G401 (cell line): ENCODE data around the gene LRCH3. TPM values are rescaled to one million over a fixed set of nuclear protein-coding genes. Genes with fewer than 3 reads are reported as not detected.

ENCODE experiments used
- DNase-seq: peaks from one replicate; pipeline ENCODE4 v3.0.0-alpha.2; 2015; ENCODE audit warnings: low spot score
- in situ Hi-C: cut with HindIII; loops from 2 replicates; pipeline ENCODE4 v1.10.0; 2016; ENCODE audit warnings: low sequenced_read_pairs, mixed read lengths
- total RNA-seq: library from RNA; depleted of rRNA; stranded (reverse); fragments of >200 nt; shearing (Covaris generic); gene quantifications from 2 replicates; pipeline ENCODE4 v1.2.3, GENCODE V29; 2014

The LRCH3 gene
- total RNA-seq, 1 experiment from 2014 or later: 27.0 TPM

DNA sequence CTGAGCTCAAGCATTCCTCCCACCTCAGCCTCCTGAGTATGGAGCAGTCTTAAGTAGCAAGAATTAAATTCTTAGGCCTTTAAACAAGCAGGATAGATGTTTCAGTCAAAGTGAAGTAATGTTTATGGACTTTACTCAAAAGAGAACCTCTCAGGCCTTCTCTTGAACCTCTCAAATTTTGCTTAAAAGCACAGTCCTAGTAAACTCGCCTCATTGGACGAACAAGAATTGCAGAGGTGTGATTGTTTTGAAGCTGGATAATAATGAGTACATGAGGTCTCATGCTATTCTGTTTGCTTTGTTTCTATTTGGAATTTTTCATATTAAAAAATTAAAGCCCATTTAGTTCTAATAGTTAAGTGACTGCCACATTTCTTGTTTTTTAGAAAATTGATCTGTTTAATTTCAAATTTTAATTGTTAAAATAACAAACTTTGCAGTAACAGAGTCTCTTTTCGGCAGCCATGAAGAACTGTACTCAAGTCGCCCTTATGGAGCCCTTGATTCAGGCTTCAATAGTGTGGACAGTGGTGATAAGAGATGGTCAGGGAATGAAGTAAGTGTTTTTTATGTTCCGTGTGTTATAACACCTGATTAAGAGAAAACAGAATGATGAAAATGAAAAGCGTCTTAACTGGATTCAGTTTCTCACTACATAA is 39.4 kb downstream of the LRCH3 start:
- DNase-seq: no peak
- in situ Hi-C loops: no loop called here

- no peak for DNase-seq
- in situ Hi-C loops: no loop called here
Observed at GRCh38 chr3:197830967-197831313, 39.9 kb downstream of the LRCH3 start.

- in situ Hi-C loops: no loop called here
- DNase-seq: no peak
Observed at GRCh38 chr3:197833930-197834715, 43.1 kb downstream of the LRCH3 start.

GRCh38 chr3:197835509-197835908 is 44.5 kb downstream of the LRCH3 start:
- in situ Hi-C loops: no loop called here

GRCh38 chr3:197836244-197836643 is 45.2 kb downstream of the LRCH3 start:
- in situ Hi-C loops: no loop called here
- no peak for DNase-seq

More at GRCh38 chr3:197835509-197835908, 44.5 kb downstream of the LRCH3 start:
- no peak for DNase-seq

DNA sequence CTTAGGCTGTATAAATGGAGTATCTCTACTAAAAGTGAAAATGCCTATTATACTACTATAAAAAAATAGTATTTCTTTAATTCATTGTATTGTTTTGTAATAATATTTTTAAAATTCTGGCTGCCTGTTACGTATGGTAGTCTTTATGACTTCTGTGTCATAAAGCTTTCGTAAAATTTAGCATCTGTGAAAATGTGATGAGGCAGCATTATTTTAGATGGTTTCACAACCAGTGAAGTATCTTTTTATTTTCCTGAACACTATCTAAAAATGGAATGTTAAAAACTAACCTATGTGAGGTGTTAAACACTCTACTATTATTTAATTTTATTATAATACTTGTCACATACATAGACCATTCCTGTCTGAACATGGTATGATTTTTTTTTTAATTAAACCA is 46.2 kb downstream of the LRCH3 start:
- in situ Hi-C loops: no loop called here
- DNase-seq: no peak

GRCh38 chr3:197841789-197842188 is 50.7 kb downstream of the LRCH3 start:
- in situ Hi-C loops: no loop called here
- no peak for DNase-seq

DNA sequence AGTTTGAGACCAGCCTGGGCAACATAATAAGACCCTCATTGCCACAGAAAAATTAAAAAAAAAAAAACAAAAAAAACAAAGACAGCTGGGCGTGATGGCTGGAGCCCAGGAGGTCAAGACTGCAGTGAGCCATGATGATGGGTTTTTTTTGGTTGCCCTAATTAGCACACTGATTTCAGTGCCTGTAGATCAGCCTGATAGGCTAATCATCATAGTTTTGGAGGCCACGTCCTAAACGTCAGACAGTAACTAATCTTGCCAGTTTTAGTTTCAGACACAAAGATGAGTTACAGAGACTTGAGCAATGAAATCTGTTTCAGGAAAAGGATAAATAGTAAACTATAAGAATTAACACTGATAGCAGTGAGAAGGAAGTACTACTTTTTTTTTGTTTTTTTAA is 55.4 kb downstream of the LRCH3 start:
- peak; percentile 77 for DNase-seq
- in situ Hi-C loops: no loop called here

DNA sequence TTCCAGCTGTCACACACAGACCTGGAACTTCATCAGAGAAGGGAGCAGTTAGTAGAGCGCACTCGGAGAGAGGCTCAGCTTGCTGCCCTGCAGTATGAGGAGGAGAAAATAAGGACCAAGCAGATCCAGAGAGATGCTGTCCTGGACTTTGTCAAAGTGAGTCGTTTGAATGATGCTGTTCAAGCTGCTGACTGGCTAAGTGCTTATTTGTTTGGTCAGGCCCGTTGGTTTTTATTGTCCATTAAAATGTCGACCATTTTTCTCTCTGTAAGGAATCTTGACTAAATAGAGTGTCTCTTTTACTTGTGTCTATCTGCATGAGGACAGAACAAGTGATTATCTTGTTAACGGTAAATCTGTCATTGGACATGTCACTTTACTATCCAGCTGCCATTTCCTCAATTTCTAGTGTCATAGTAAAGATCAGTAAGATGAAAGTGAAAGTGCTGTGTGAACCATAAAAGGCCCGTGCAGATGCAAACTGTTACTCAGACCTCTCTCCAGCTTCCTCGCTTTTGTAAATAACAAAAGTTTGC is 56.9 kb downstream of the LRCH3 start:
- no peak for DNase-seq
- in situ Hi-C loops: no loop called here

- in situ Hi-C loops: no loop called here
- peak; percentile 91 for DNase-seq
Observed at GRCh38 chr3:197854596-197855343, 63.7 kb downstream of the LRCH3 start.

- no peak for DNase-seq
- in situ Hi-C loops: no loop called here
Observed at GRCh38 chr3:197855571-197855970, 64.5 kb downstream of the LRCH3 start.

- no peak for DNase-seq
- in situ Hi-C loops: no loop called here
Observed at GRCh38 chr3:197856199-197856816, 65.3 kb downstream of the LRCH3 start.

DNA sequence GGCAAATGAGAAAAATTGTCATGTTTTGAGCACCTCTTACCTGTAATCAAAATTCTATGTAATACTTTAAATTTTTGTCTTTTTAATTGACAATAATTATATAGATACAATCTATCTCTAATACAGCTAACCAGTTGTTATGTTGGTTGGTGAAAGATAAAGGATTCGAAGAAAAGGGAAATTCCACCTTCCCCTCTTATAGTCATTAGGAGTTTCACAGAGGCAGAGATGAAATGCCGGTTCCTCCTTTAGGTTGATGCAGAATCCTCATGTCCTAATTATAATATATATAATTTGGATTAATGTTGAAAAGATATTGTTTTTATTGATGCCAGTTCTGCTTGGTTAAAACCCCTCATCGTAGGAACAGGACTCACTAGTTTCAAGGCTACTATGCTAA is 67.1 kb downstream of the LRCH3 start:
- in situ Hi-C loops: no loop called here

GRCh38 chr3:197858598-197858997 is 67.5 kb downstream of the LRCH3 start:
- in situ Hi-C loops: no loop called here
- DNase-seq: peak; percentile 41

More for the DNA sequence above, 67.1 kb downstream of the LRCH3 start:
- DNase-seq: no peak

- no peak for DNase-seq
- in situ Hi-C loops: no loop called here
Observed at GRCh38 chr3:197866035-197866434, 75.0 kb downstream of the LRCH3 start.

- no peak for DNase-seq
- in situ Hi-C loops: no loop called here
Observed at GRCh38 chr3:197873329-197873728, 82.3 kb downstream of the LRCH3 start.

DNA sequence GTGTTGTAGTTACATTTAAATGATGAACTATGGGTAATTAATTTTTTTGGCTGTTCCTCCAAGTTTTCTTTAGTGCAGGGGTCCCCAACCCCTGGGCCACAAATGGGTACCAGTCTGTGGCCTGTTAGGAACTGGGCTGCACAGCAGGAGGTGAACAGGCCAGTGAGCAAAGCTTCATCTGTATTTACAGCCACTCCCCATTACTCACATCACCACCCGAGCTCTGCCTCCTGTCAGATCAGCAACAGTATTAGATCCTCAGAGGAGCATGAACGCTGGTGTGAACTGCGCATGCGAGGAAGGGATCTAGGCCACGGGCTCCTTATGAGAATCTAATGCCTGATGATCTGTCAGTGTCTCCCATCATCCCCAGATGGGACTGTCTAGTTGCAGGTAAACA is 83.0 kb downstream of the LRCH3 start:
- in situ Hi-C loops: no loop called here
- no peak for DNase-seq

DNA sequence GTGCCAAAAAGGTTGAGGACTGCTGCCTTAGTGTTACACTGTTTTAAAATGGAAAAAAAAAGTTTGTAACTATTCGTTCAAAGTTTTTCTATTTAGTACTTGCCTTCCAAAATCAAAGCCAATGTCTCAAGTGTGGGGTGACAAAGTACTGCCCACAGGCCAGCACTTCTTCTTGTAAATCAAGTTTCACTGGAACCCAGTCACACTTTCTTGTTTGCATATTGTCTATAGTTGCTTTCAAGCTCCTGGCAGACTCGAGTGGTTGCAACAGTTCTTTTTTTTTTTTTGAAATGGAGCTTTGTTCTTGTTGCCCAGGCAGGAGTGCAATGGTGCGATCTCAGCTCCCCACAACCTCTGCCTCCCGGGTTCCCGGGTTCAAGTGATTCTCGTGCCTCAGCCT is 83.6 kb downstream of the LRCH3 start:
- in situ Hi-C loops: no loop called here
- DNase-seq: no peak

- in situ Hi-C loops: no loop called here
- DNase-seq: no peak
Observed at GRCh38 chr3:197877902-197878301, 86.8 kb downstream of the LRCH3 start.

DNA sequence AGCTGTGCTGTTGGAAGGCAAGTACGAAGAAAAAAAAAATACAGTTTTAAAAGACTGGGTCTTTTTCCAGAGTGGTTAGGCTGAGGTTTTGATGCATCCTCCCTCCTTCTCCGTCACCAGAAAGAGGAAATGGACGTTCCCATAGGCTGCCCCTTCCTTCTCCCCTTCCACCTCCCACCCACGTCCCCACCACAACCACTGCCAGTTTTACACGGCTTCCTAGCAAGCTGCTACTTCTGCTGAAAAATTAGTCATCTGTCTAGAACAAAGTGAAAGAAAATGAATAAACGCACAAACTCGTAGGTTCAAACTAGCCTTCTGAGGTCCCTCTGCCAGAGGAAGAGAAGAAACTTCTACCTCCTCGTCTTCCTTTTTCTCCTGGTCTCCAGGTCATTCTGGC is 87.4 kb downstream of the LRCH3 start:
- in situ Hi-C loops: no loop called here
- DNase-seq: no peak
